AG09319 (cell line): Measurements from ENCODE around the gene AHCYL1.

ENCODE experiments used
- DNase-seq: peaks from one replicate; pipeline ENCODE4 v3.0.0-alpha.2; 2010; ENCODE audit warnings: low read depth; ENCODE audit errors: extremely low read depth
- TF ChIP-seq, protein P1 (sequence below): IDR thresholded peaks from 2 replicates; pipeline ENCODE4 v1.5.1; 2011; ENCODE audit warnings: low read depth, mild to moderate bottlenecking, inconsistent platforms, low read length, moderate library complexity

AHCYL1 gene

DNA sequence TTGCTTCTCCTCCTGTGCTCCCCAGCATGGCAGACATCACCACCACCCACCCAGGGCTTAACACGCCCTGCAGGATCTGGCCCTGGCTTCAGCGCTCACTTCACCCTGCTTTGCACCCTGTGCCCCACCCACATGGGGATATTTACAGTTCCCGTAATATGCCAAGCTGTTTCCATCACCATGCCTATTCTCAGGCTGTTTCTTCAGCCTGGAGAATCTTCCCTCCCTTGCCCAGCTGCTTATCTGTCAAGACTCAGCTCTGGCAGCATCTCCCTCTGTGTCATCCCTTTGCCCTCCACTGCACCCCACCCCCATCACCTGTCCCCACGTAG lies 3.6 kb upstream of the AHCYL1 start:
- TF ChIP-seq, protein P1, sequence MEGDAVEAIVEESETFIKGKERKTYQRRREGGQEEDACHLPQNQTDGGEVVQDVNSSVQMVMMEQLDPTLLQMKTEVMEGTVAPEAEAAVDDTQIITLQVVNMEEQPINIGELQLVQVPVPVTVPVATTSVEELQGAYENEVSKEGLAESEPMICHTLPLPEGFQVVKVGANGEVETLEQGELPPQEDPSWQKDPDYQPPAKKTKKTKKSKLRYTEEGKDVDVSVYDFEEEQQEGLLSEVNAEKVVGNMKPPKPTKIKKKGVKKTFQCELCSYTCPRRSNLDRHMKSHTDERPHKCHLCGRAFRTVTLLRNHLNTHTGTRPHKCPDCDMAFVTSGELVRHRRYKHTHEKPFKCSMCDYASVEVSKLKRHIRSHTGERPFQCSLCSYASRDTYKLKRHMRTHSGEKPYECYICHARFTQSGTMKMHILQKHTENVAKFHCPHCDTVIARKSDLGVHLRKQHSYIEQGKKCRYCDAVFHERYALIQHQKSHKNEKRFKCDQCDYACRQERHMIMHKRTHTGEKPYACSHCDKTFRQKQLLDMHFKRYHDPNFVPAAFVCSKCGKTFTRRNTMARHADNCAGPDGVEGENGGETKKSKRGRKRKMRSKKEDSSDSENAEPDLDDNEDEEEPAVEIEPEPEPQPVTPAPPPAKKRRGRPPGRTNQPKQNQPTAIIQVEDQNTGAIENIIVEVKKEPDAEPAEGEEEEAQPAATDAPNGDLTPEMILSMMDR: no peak
- no peak for DNase-seq

DNA sequence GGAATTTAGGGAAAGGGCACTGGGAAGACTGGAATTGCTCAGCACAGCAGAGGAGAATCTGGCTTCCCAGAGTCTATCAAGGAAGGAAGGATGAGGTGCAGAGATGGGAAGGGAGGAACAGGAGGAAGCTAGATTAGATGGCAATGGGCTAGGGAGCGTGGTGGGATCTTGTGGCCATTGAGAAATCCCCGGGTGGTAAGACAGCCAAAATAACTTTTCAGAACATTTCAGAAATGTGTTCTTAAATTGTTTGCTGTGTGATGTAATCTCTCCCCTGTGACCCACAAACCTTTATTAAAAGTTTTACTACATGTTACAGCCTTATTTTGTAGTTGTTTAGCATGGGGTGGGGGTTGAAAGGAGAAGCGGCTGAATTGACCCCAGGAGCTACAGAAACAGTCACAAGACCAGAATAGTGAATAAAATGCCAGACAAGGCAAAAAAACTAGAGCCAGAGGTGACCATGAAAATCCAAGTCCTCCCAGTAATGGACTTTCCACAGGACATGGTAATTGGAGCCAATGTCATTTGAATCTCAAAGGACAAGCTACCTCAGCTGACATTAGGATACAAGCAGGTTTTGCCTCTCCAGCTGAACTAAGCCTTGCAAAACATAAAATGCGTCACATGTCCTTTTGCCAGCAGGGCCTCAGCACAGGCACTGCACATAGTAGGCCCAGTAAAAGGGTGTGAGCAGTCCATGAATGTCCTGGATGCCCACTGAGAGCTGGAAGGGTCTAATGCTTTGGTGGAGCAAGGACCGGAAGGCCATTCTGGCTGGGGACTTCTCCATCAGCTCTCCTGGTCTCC lies 980 bp upstream of the AHCYL1 start:
- TF ChIP-seq, protein P1: no peak
- DNase-seq: no peak

DNA sequence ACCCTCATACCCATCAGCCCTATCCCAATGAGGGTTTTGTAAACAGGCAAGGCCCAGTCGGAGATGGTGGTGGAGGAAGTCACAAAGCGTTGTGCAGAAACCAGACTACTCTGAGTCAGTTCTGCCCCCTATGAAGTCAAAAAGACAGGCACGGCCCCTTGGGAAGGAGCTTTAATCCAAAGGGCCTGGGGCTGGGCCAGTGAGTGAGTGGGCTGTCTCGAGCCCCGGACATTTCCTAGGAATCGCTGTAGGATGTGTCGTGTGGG lies 442 bp upstream of the AHCYL1 start:
- no peak for DNase-seq
- TF ChIP-seq, protein P1: no peak

DNA sequence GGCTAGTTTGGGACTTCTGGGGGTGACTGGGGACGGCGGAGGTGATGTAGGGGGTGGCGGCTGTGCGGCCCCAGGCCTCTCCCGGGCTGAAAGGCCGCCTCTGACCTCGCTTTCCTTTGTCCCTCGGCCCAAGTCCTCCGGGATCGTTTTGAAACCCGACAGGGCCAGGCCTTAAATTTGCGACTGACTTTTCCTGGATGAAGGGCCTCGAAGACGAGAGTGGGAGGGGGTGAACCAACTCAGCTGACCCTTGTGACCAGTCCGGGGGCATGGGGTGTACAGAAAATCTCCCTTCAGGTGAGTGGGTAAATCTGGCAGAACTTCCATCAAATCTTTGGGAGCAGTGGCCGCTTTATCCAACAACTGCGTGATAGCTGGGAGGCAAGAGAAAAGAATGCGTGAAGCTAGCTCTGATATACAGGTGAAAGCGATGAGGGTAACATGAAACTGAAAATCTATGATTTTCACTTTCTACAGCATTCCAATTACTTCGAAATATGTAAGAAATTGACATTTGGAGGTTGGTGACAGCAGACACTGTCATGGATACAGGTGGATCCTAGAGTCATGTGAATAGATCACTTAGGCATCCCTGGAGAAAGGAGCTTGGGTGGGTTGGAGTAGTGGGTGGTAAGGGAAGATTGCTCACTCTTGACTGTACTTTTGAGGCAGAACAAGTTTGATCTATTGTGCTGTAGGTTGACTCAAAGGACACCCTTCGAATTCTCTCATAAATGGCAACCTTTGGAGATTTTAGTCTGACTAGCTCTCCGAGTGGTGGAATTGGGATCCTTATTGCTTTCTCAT lies 885 bp downstream of the AHCYL1 start:
- no peak for DNase-seq
- TF ChIP-seq, protein P1: no peak

DNA sequence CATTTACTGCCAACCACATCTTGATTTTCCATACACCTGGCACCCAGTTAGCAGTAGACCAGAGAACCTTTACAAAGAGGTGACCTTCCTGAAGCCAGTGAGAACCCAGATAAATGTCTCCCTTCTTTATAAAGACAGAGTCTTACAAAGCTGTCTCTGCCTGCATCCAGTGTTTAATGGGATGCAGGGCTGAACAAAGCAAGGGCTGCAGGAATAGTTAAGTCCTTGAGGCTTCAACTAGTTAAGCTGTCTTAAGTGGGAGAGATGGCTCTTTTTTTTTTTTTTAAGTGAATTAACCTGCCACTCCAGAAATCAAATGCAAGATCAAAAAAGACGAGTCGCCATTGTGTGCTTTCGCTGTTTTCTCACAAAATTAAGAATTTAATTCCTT lies 1.5 kb downstream of the AHCYL1 start:
- DNase-seq: no peak
- TF ChIP-seq, protein P1: no peak

DNA sequence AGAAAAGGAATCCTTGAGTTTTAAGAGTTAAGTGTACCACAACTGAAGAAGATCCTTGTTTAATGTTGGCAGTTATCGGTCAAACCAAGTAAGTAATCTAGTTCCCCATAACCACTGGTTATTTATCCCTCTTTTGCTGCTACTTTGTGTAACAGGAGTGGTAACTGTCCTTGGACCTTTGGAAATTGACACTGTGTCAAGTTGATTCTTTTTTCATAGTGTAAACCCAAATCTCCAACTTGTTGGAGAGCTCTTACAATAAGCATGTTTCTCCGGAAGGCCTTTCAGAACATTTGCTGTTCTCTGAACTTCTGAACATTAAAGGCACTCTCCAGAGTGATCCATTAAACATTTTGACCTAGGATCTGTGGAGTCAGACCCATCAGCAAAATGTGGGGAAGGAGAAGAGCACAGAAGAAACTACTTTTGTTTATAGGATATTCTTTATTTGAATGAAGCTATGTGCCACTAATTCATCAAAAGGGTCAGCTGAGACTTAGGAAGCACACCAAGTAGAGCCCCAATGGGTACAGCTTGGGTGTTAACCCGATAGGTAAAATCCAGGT lies 3.9 kb downstream of the AHCYL1 start:
- no peak for DNase-seq
- TF ChIP-seq, protein P1: no peak
